ENCODE measurements around the gene IMPA2.

GRCh38 chr18:11932393-11932792 lies 48.9 kb upstream of the IMPA2 start:
- TF ChIP-seq RBFOX2 (IDR thresholded peaks at IDR 0.05; ENCODE audit: low read depth, low read length) (no peak), CTCF (CRISPR knock-in tag; IDR thresholded peaks at IDR 0.05) (no peak), EZH2 (conservative IDR thresholded peaks at IDR 0.05; ENCODE audit: low read depth, low read length) (no peak), JUND (CRISPR knock-in tag; IDR thresholded peaks at IDR 0.05) (no peak), ELK4 (CRISPR knock-in tag; IDR thresholded peaks at IDR 0.05; ENCODE audit: borderline replicate concordance) (no peak), ZFX (CRISPR knock-in tag; IDR thresholded peaks at IDR 0.05; ENCODE audit: low read depth) (no peak), LCORL (IDR thresholded peaks at IDR 0.05) (no peak), LCORL (CRISPR knock-in tag; IDR thresholded peaks at IDR 0.05) (no peak)

All from HepG2 (cell line).